ENCODE results near the gene LTB4R2. TPM values are rescaled to one million over a fixed set of nuclear protein-coding genes. Genes with fewer than 3 reads are reported as not detected.

LTB4R2 gene
- total and polyA plus RNA-seq, 2 experiments from 2014 or later, result 0.40 to 12.6 TPM

DNA sequence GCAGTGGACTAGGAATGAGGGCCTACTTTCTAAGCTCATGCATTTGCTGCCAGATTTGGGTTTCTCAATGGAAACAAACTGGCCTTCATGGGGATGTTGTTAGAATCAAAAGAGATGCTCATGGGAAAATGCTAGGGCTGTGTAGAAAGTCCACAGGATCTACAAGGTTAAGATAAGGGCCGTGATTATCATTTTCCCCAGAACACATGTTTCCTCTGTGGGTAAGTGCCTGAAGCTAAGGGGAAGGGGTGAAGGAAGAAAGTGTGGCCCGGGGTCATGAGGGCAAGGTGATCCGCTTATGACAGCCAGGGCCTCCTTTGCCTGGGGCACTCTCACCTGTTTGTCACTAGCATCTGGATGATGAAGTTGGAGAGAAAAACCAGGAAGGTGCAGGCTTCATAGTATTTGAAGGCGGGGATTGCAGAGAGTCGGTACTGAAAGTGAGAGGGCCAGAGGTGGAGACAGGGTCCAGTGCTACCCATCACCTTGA, 15.1 kb downstream of the LTB4R2 start (continued):
- no peak for TF ChIP-seq EZH2phosphoT487 (IDR thresholded peaks at IDR 0.05; ENCODE audit: unreplicated experiment)
- no peak for TF ChIP-seq ZNF114 (CRISPR knock-in tag; IDR thresholded peaks at IDR 0.05)
- no peak for TF ChIP-seq REST (IDR thresholded peaks at IDR 0.05; ENCODE audit: unreplicated experiment)

- H3K4me1 Mint-ChIP-seq, result peaks cover 2% of the 10 kb centered on the region; the same call in 1 of the 3 replicates
- no peak for ATAC-seq
- TF ChIP-seq STAT1 (IDR thresholded peaks at IDR 0.05; ENCODE audit: unreplicated experiment) (no peak), ZNF331 (CRISPR knock-in tag; IDR thresholded peaks at IDR 0.05; ENCODE audit: low read depth) (no peak), JUNB (IDR thresholded peaks at IDR 0.05; ENCODE audit: unreplicated experiment) (no peak), EZH2phosphoT487 (IDR thresholded peaks at IDR 0.05; ENCODE audit: unreplicated experiment) (no peak), CTCF (conservative IDR thresholded peaks at IDR 0.05; ENCODE audit: low read depth in 2 of 2) (no peak), ZNF462 (CRISPR knock-in tag; IDR thresholded peaks at IDR 0.05) (no peak), POLR2AphosphoS5 (IDR thresholded peaks at IDR 0.05; ENCODE audit: low read depth) (no peak), ZNF114 (CRISPR knock-in tag; IDR thresholded peaks at IDR 0.05) (no peak), ETS1 (IDR thresholded peaks at IDR 0.05) (no peak), EZH2 (IDR thresholded peaks at IDR 0.05; ENCODE audit: low read depth, unreplicated experiment) (no peak), CREB1 (CRISPR knock-in tag; IDR thresholded peaks at IDR 0.05; ENCODE audit: low read depth) (no peak)
Measured at GRCh38 chr14:24325963-24326362, 16.0 kb downstream of the LTB4R2 start.

More at GRCh38 chr14:24325963-24326362, 16.0 kb downstream of the LTB4R2 start:
- Mint-ChIP-seq H3K27ac (no peak overlapping the region), H3K36me3 (ENCODE audit: low read depth) (no peaks in the 10 kb centered on the region; the same call in 2 of the 3 replicates), H3K4me3 (no peak overlapping the region), H3K9me3 (no peaks in the 10 kb centered on the region; the same call in 2 of the 3 replicates), H3K27me3 (ENCODE audit: insufficient read depth, low read depth, poor library complexity) (peaks cover 25% of the 10 kb centered on the region)
- Histone ChIP-seq H3K4me1 (ENCODE audit: insufficient read depth) (no peaks in the 10 kb centered on the region), H3K4me2 (no peak overlapping the region), H3K4me3 (no peak overlapping the region), H2AFZ (no peak overlapping the region), H4K20me1 (replicated peaks; ENCODE audit: insufficient read depth) (no peaks in the 10 kb centered on the region; the same call in 1 of the 2 replicates), H3F3A (replicated peaks; ENCODE audit: low read depth) (no peaks in the 10 kb centered on the region), H3K79me2 (replicated peaks; ENCODE audit: insufficient read depth) (no peaks in the 10 kb centered on the region), H3K9me2 (ENCODE audit: insufficient read depth) (no peaks in the 10 kb centered on the region), H3K36me3 (ENCODE audit: insufficient read depth) (no peaks in the 10 kb centered on the region), H3K27me3 (ENCODE audit: insufficient read depth) (peaks cover 28% of the 10 kb centered on the region), H3K27ac (ENCODE audit: low read depth) (no peak overlapping the region)
- DNase-seq (ENCODE audit: low spot score), result no peak

Measured in GM23338 (cell line).